ENCODE data around the gene PRIM1.
"Not testable (repeated sequence)": the region's sequence is repeated elsewhere in the genome, so short reads cannot be mapped to it uniquely, and the experiment has no call there.

PRIM1 gene

GRCh38 chr12:56751712-56752598 is at the start of gene PRIM1:
Gene PRIM1 (minus strand): TSS chr12:56752323. CDS start chr12:56752298, 25 bp downstream.
- Histone ChIP-seq H3K27me3 (ENCODE audit: control insufficient read depth, insufficient read depth, low read length) (no peaks in the 10 kb centered on the region), H3K4me1 (ENCODE audit: control insufficient read depth, insufficient read depth, low read length) (no peaks in the 10 kb centered on the region), H3K27ac (ENCODE audit: low read length) (no peak within 1 kb of the TSS), H3K9me3 (ENCODE audit: control insufficient read depth, insufficient read depth, low read length) (no peaks in the 10 kb centered on the region), H3K36me3 (ENCODE audit: control insufficient read depth, insufficient read depth, low read length) (peaks cover 2% of the 10 kb centered on the region; the same call in 1 of the 2 replicates), H3K4me3 (ENCODE audit: low read length) (peak within 1 kb of the TSS; percentile 90; the same call in 1 of the 2 replicates)
- peak; percentile 55 for DNase-seq (ENCODE audit: low read depth, low spot score)
- WGBS (ENCODE audit: insufficient coverage, insufficient read length): no CpG with 5 or more reads among the region's 64 CpGs

GRCh38 chr12:56800221-56800620 is 48.1 kb upstream of the PRIM1 start:
- Histone ChIP-seq H3K27me3 (ENCODE audit: control insufficient read depth, insufficient read depth, low read length) (no peaks in the 10 kb centered on the region), H3K4me3 (ENCODE audit: low read length) (no peak overlapping the region), H3K9me3 (ENCODE audit: control insufficient read depth, insufficient read depth, low read length) (no peaks in the 10 kb centered on the region), H3K27ac (ENCODE audit: low read length) (no peak overlapping the region), H3K4me1 (ENCODE audit: control insufficient read depth, insufficient read depth, low read length) (no peaks in the 10 kb centered on the region), H3K36me3 (ENCODE audit: control insufficient read depth, insufficient read depth, low read length) (no peaks in the 10 kb centered on the region)
- DNase-seq (ENCODE audit: low read depth, low spot score): no peak

GRCh38 chr12:56799345-56799744 is 47.2 kb upstream of the PRIM1 start:
- WGBS (ENCODE audit: insufficient coverage, insufficient read length): no CpG with 5 or more reads among the region's 6 CpGs

GRCh38 chr12:56795791-56796190 is 43.7 kb upstream of the PRIM1 start:
- not testable (repeated sequence) for DNase-seq (ENCODE audit: low read depth, low spot score); H3K36me3 ChIP-seq (ENCODE audit: control insufficient read depth, insufficient read depth, low read length); H3K27me3 ChIP-seq (ENCODE audit: control insufficient read depth, insufficient read depth, low read length); H3K9me3 ChIP-seq (ENCODE audit: control insufficient read depth, insufficient read depth, low read length); H3K4me1 ChIP-seq (ENCODE audit: control insufficient read depth, insufficient read depth, low read length); H3K27ac ChIP-seq (ENCODE audit: low read length); H3K4me3 ChIP-seq (ENCODE audit: low read length)
- no CpG with 5 or more reads among the region's 27 CpGs for WGBS (ENCODE audit: insufficient coverage, insufficient read length)

More at GRCh38 chr12:56799345-56799744, 47.2 kb upstream of the PRIM1 start:
- not testable (repeated sequence) for H3K9me3 ChIP-seq (ENCODE audit: control insufficient read depth, insufficient read depth, low read length); H3K27ac ChIP-seq (ENCODE audit: low read length); H3K4me3 ChIP-seq (ENCODE audit: low read length); H3K27me3 ChIP-seq (ENCODE audit: control insufficient read depth, insufficient read depth, low read length); H3K4me1 ChIP-seq (ENCODE audit: control insufficient read depth, insufficient read depth, low read length); DNase-seq (ENCODE audit: low read depth, low spot score); H3K36me3 ChIP-seq (ENCODE audit: control insufficient read depth, insufficient read depth, low read length)

GRCh38 chr12:56795046-56795562 is 43.0 kb upstream of the PRIM1 start:
- H3K4me3 ChIP-seq (ENCODE audit: low read length); H3K27ac ChIP-seq (ENCODE audit: low read length); DNase-seq (ENCODE audit: low read depth, low spot score); H3K4me1 ChIP-seq (ENCODE audit: control insufficient read depth, insufficient read depth, low read length); H3K9me3 ChIP-seq (ENCODE audit: control insufficient read depth, insufficient read depth, low read length); H3K27me3 ChIP-seq (ENCODE audit: control insufficient read depth, insufficient read depth, low read length); H3K36me3 ChIP-seq (ENCODE audit: control insufficient read depth, insufficient read depth, low read length): not testable (repeated sequence)
- WGBS (ENCODE audit: insufficient coverage, insufficient read length): no CpG with 5 or more reads among the region's 13 CpGs

- not testable (repeated sequence) for DNase-seq (ENCODE audit: low read depth, low spot score); H3K27ac ChIP-seq (ENCODE audit: low read length); H3K36me3 ChIP-seq (ENCODE audit: control insufficient read depth, insufficient read depth, low read length); H3K4me3 ChIP-seq (ENCODE audit: low read length); H3K4me1 ChIP-seq (ENCODE audit: control insufficient read depth, insufficient read depth, low read length); H3K27me3 ChIP-seq (ENCODE audit: control insufficient read depth, insufficient read depth, low read length); H3K9me3 ChIP-seq (ENCODE audit: control insufficient read depth, insufficient read depth, low read length)
- WGBS (ENCODE audit: insufficient coverage, insufficient read length): no CpG with 5 or more reads among the region's 7 CpGs
Observed at GRCh38 chr12:56793124-56793523, 41.0 kb upstream of the PRIM1 start.

- no CpG with 5 or more reads among the region's 2 CpGs for WGBS (ENCODE audit: insufficient coverage, insufficient read length)
- no peaks in the 10 kb centered on the region; the same call in 1 of the 2 replicates for H3K9me3 ChIP-seq (ENCODE audit: control insufficient read depth, insufficient read depth, low read length)
- H3K36me3 ChIP-seq (ENCODE audit: control insufficient read depth, insufficient read depth, low read length): no peaks in the 10 kb centered on the region
- no peak for DNase-seq (ENCODE audit: low read depth, low spot score)
- H3K27me3 ChIP-seq (ENCODE audit: control insufficient read depth, insufficient read depth, low read length): no peaks in the 10 kb centered on the region
- H3K4me3 ChIP-seq (ENCODE audit: low read length): no peak overlapping the region
- no peaks in the 10 kb centered on the region for H3K4me1 ChIP-seq (ENCODE audit: control insufficient read depth, insufficient read depth, low read length)
- no peak overlapping the region for H3K27ac ChIP-seq (ENCODE audit: low read length)
Observed at GRCh38 chr12:56792678-56793077, 40.6 kb upstream of the PRIM1 start.

- not testable (repeated sequence) for H3K4me3 ChIP-seq (ENCODE audit: low read length); H3K36me3 ChIP-seq (ENCODE audit: control insufficient read depth, insufficient read depth, low read length); H3K27ac ChIP-seq (ENCODE audit: low read length); H3K9me3 ChIP-seq (ENCODE audit: control insufficient read depth, insufficient read depth, low read length); DNase-seq (ENCODE audit: low read depth, low spot score); H3K4me1 ChIP-seq (ENCODE audit: control insufficient read depth, insufficient read depth, low read length); H3K27me3 ChIP-seq (ENCODE audit: control insufficient read depth, insufficient read depth, low read length)
- no CpG with 5 or more reads among the region's 34 CpGs for WGBS (ENCODE audit: insufficient coverage, insufficient read length)
Observed at GRCh38 chr12:56789429-56789828, 37.3 kb upstream of the PRIM1 start.

- Histone ChIP-seq H3K27ac (ENCODE audit: low read length) (no peak overlapping the region), H3K9me3 (ENCODE audit: control insufficient read depth, insufficient read depth, low read length) (peaks cover 4% of the 10 kb centered on the region), H3K36me3 (ENCODE audit: control insufficient read depth, insufficient read depth, low read length) (no peaks in the 10 kb centered on the region), H3K27me3 (ENCODE audit: control insufficient read depth, insufficient read depth, low read length) (no peaks in the 10 kb centered on the region), H3K4me3 (ENCODE audit: low read length) (no peak overlapping the region), H3K4me1 (ENCODE audit: control insufficient read depth, insufficient read depth, low read length) (no peaks in the 10 kb centered on the region)
- DNase-seq (ENCODE audit: low read depth, low spot score): no peak
Observed at GRCh38 chr12:56787498-56787897, 35.4 kb upstream of the PRIM1 start.

- WGBS (ENCODE audit: insufficient coverage, insufficient read length): no CpG with 5 or more reads among the region's 1 CpG
- Histone ChIP-seq H3K9me3 (ENCODE audit: control insufficient read depth, insufficient read depth, low read length) (peaks cover 4% of the 10 kb centered on the region; the same call in 1 of the 2 replicates), H3K4me3 (ENCODE audit: low read length) (no peak overlapping the region), H3K27me3 (ENCODE audit: control insufficient read depth, insufficient read depth, low read length) (no peaks in the 10 kb centered on the region), H3K27ac (ENCODE audit: low read length) (no peak overlapping the region), H3K36me3 (ENCODE audit: control insufficient read depth, insufficient read depth, low read length) (no peaks in the 10 kb centered on the region), H3K4me1 (ENCODE audit: control insufficient read depth, insufficient read depth, low read length) (no peaks in the 10 kb centered on the region)
- DNase-seq (ENCODE audit: low read depth, low spot score): no peak
Observed at GRCh38 chr12:56785874-56786273, 33.8 kb upstream of the PRIM1 start.

All from iPS DF 6.9 (cell line).